ENCODE data around the gene LZIC. TPM values are rescaled to one million over a fixed set of nuclear protein-coding genes. Genes with fewer than 3 reads are reported as not detected.

The LZIC gene
- total and polyA plus RNA-seq, 9 of the 15 experiments (the other 6 are each of a cell fraction or from before 2014, with no cell fraction given) = 32.9 to 109 (median 61.7) TPM

DNA sequence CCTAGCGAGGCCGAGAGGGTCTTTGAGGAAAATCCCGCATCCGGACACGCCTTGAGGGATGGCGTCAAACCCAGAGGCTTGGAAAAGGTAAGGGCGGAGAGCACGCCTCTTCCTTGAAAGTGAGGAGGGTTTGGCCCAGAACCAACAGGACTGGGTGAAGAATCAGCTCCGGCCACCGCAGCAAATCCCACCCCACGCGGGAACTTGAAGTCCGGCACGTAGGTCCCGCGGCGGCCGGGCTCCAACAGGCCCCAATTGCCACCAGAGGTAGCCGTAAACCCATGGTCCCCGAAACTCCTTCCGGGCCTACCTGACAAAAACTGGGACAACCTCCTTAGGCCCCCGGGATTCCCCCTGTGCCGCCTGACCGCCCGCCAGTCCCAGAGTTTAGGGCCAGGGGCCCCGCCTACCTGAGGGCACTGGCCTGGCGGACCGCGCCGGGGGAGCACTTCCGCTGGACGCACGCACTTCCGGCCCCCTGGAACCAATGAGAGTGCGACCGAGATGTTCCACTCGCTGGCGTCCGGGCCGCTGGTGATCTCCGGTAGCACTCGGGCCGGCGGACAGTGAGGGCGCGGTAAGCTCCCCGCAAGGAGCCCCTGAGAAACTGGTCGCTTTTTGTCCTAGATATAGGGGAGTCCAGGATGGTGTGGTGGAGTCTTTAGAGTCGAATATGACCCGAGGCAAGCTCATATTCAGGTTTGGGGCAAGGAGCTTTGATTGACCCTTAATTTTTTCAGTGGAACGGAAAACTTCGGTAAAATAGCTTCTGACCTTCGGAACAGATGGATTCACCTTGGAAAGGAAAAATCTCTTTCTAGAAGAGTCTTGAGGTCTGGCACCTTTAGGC, at the start of gene LZIC, which contains the start of gene NMNAT1 (continued):
- TF ChIP-seq, protein P1, sequence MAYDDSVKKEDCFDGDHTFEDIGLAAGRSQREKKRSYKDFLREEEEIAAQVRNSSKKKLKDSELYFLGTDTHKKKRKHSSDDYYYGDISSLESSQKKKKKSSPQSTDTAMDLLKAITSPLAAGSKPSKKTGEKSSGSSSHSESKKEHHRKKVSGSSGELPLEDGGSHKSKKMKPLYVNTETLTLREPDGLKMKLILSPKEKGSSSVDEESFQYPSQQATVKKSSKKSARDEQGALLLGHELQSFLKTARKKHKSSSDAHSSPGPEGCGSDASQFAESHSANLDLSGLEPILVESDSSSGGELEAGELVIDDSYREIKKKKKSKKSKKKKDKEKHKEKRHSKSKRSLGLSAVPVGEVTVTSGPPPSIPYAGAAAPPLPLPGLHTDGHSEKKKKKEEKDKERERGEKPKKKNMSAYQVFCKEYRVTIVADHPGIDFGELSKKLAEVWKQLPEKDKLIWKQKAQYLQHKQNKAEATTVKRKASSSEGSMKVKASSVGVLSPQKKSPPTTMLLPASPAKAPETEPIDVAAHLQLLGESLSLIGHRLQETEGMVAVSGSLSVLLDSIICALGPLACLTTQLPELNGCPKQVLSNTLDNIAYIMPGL (CRISPR knock-in tag; IDR thresholded peaks at IDR 0.05) = 0 out of 2 replicates have a peak, but pooled peaks have one; percentile 20
- no peak for TF ChIP-seq TCF15 (CRISPR knock-in tag; IDR thresholded peaks at IDR 0.05)
- no peak for TF ChIP-seq ZNF133 (CRISPR knock-in tag; IDR thresholded peaks at IDR 0.05)
- TF ChIP-seq IRF1 (CRISPR knock-in tag; IDR thresholded peaks at IDR 0.05; ENCODE audit: borderline replicate concordance) = no peak
- no peak for TF ChIP-seq KAT8 (IDR thresholded peaks at IDR 0.05; ENCODE audit: low read depth)
- TF ChIP-seq NFATC3 (IDR thresholded peaks at IDR 0.05) = 0 out of 2 replicates have a peak, but pooled peaks have one; percentile 42
- TF ChIP-seq SMARCB1 (IDR thresholded peaks at IDR 0.05; ENCODE audit: insufficient read length, low read depth) = no peak
- TF ChIP-seq CEBPB (tag; IDR thresholded peaks at IDR 0.05) = no peak
- TF ChIP-seq ZNF224 (CRISPR knock-in tag; IDR thresholded peaks at IDR 0.05) = no peak
- TF ChIP-seq ADNP (tag; IDR thresholded peaks at IDR 0.05) = no peak
- TF ChIP-seq FOXA1 (IDR thresholded peaks at IDR 0.05; ENCODE audit: borderline replicate concordance) = no peak
- no peak for TF ChIP-seq MEIS2 (IDR thresholded peaks at IDR 0.05; ENCODE audit: partially characterized antibody)
- TF ChIP-seq GATAD2B (IDR thresholded peaks at IDR 0.05; ENCODE audit: borderline replicate concordance) = peak; percentile 60; the same call in 1 of the 2 replicates
- peak; percentile 80; the same call in 1 of the 2 replicates for TF ChIP-seq CBX5 (IDR thresholded peaks at IDR 0.05; ENCODE audit: borderline replicate concordance, low read depth)
- TF ChIP-seq SPI1 (IDR thresholded peaks at IDR 0.05; ENCODE audit: borderline replicate concordance, low read depth, low read length) = no peak
- TF ChIP-seq ZZZ3 (IDR thresholded peaks at IDR 0.05) = peak; percentile 92
- no peak for TF ChIP-seq TEAD4 (IDR thresholded peaks at IDR 0.05; ENCODE audit: low read length)
- TF ChIP-seq TEAD4 (CRISPR knock-in tag; IDR thresholded peaks at IDR 0.05; ENCODE audit: borderline replicate concordance) = no peak
- no peak for TF ChIP-seq NCOA6 (IDR thresholded peaks at IDR 0.05)
- TF ChIP-seq FOXP4 (CRISPR knock-in tag; IDR thresholded peaks at IDR 0.05; ENCODE audit: borderline replicate concordance) = peak; percentile 51; the same call in 1 of the 2 replicates
- no peak for TF ChIP-seq NCOA4 (IDR thresholded peaks at IDR 0.05; ENCODE audit: partially characterized antibody)
- TF ChIP-seq ATF2 (CRISPR knock-in tag; IDR thresholded peaks at IDR 0.05) = no peak

All from K562 (cell line).